Left lung (tissue), 10 donors: Measurements from ENCODE around the gene CORIN. TPM values are rescaled to one million over a fixed set of nuclear protein-coding genes. Genes with fewer than 3 reads are reported as not detected.
"Not testable (repeated sequence)": the region's sequence is repeated elsewhere in the genome, so short reads cannot be mapped to it uniquely, and the experiment has no call there.

Experiments
- ATAC-seq: fragments of 200-7000 bp; cut with Tn5 transposase; one replicate; pipeline ENCODE4 v1.9.1; 2020; ENCODE audit warnings: moderate library complexity
- DNase-seq, 4 donors: peaks; one replicate each; pipeline ENCODE4 v3.0.0-alpha.2; 2013 to 2020
- H3K27ac ChIP-seq, 2 donors: fragments of 200-600 bp; sonication (generic) in 1 of 2; one replicate each; pipeline versions ENCODE4 v1.5.0 to v1.8.0; 2020 to 2021
- H3K27me3 ChIP-seq, 2 donors: fragments of 200-600 bp; sonication (generic) in 1 of 2; one replicate each; pipeline versions ENCODE4 v1.5.0 to v1.8.0; 2020 to 2021
- H3K36me3 ChIP-seq, 2 donors: fragments of 200-600 bp; sonication (generic) in 1 of 2; one replicate each; pipeline versions ENCODE4 v1.5.0 to v1.8.0; 2020 to 2021
- H3K4me1 ChIP-seq, 2 donors: fragments of 200-600 bp; one replicate each; pipeline ENCODE4 v1.8.0; 2021
- H3K4me3 ChIP-seq, 2 donors: fragments of 200-600 bp; sonication (generic) in 1 of 2; one replicate each; pipeline versions ENCODE4 v1.5.0 to v1.8.0; 2020 to 2021; ENCODE audit warnings: mild to moderate bottlenecking in 1 of 2
- H3K9me3 ChIP-seq, 2 donors: fragments of 200-600 bp; sonication (generic) in 1 of 2; one replicate each; pipeline versions ENCODE4 v1.5.0 to v1.8.0; 2020 to 2021
- CTCF ChIP-seq, 2 donors: fragments of 200-600 bp; sonication (generic) in 1 of 2; IDR thresholded peaks; one replicate each; pipeline versions ENCODE4 v1.5.0 to v1.8.0; 2021; ENCODE audit warnings: antibody characterized with exemption in 2 of 2
- intact Hi-C, 2 donors: fragments of 100-400 bp; cut with DNase I; formaldehyde crosslinking; loops; one replicate each; pipeline versions ENCODE4 v1.11.2 to v1.14.2; 2022
- microRNA-seq, 2 donors: library from miRNA; unstranded; fragments of <30 nt; microRNA quantifications; one replicate each; pipeline ENCODE4, GENCODE V29; 2019
- polyA plus RNA-seq, 6 donors: library from polyadenylated mRNA; unstranded; fragments of 120-200 nt; gene quantifications; one replicate each; pipeline ENCODE4 v1.2.1, GENCODE V29; 2013; ENCODE audit not compliant: insufficient read length in 6 of 6
- total RNA-seq, 2 donors: library from RNA; stranded (reverse); fragmentation: NEBNext Ultra II Directional; extraction: Animal tissue kit (Norgen Biotek cat#: 25700); gene quantifications; one replicate each; pipeline ENCODE4 v1.2.1, GENCODE V29; 2021
- donor health status: DM: no; HTN: yes; CAD: no.
- donor health status: DM: no; HTN: no; CAD: no.

The CORIN gene
- total and polyA plus RNA-seq, 8 donors: 1.4 to 6.3 (median 3.3) TPM

- no peak overlapping the region for H3K27ac ChIP-seq
- ATAC-seq: no peak
- H3K9me3 ChIP-seq: no peaks in the 10 kb centered on the region
- H3K36me3 ChIP-seq: peaks cover 0 to 40% of the 10 kb centered on the region in 2 donors
- H3K27me3 ChIP-seq: no peaks in the 10 kb centered on the region
- no peak for TF ChIP-seq CTCF (IDR thresholded peaks at IDR 0.05)
- no peak overlapping the region for H3K4me3 ChIP-seq
- H3K4me1 ChIP-seq: no peaks in the 10 kb centered on the region
- no peak for DNase-seq
- intact Hi-C loops: no loop called here
Measured at GRCh38 chr4:47551682-47552081, 286.2 kb downstream of the CORIN start.

- H3K4me1 ChIP-seq: no peaks in the 10 kb centered on the region
- peaks cover 0 to 46% of the 10 kb centered on the region in 2 donors for H3K36me3 ChIP-seq
- intact Hi-C loops: no loop called here
Measured at GRCh38 chr4:47550899-47551548, 286.8 kb downstream of the CORIN start.

GRCh38 chr4:47550357-47550756, 287.5 kb downstream of the CORIN start:
- H3K27ac ChIP-seq, H3K27me3 ChIP-seq, ATAC-seq, H3K4me1 ChIP-seq, DNase-seq, H3K9me3 ChIP-seq, intact Hi-C loops, H3K4me3 ChIP-seq: not testable (repeated sequence)
- H3K36me3 ChIP-seq: peaks cover 0 to 44% of the 10 kb centered on the region in 2 donors

More at GRCh38 chr4:47550899-47551548, 286.8 kb downstream of the CORIN start:
- no peak for TF ChIP-seq CTCF (IDR thresholded peaks at IDR 0.05)
- ATAC-seq: no peak
- no peak for DNase-seq
- Histone ChIP-seq H3K27me3 (no peaks in the 10 kb centered on the region), H3K27ac (no peak overlapping the region), H3K4me3 (no peak overlapping the region), H3K9me3 (no peaks in the 10 kb centered on the region)

Small RNA genes lying within 50 kb of the gene (microRNA-seq; reads per million reads assigned to microRNA genes)
- 0 reads per million in 2 donors for gene MIR8053

Other genes with a start within 250 kb of the CORIN start
- gene NFXL1, start 76.5 kb upstream of the CORIN start, total RNA-seq: 10 to 100 TPM; 10.1 to 19.0 TPM
- gene NFXL1, start 76.5 kb upstream of the CORIN start, polyA plus RNA-seq: 10 to 100 TPM; 22.1 to 31.6 (median 27.4) TPM
- under 1 TPM in 1 of 2 donors, not detected in 1; 0.73 TPM for gene CNGA1, start 178.6 kb upstream of the CORIN start, total RNA-seq
- 1 to 10 TPM in 5 of 6 donors, under 1 TPM in 1; 0.83 to 2.0 (median 1.6) TPM for gene CNGA1, start 178.6 kb upstream of the CORIN start, polyA plus RNA-seq
- 1 to 10 TPM; 1.6 to 3.1 TPM for gene NIPAL1, start 178.7 kb upstream of the CORIN start, total RNA-seq
- 1 to 10 TPM; 2.5 to 4.1 (median 3.6) TPM for gene NIPAL1, start 178.7 kb upstream of the CORIN start, polyA plus RNA-seq